HepG2 (cell line): ENCODE measurements around the gene ZNF783. TPM values are rescaled to one million over a fixed set of nuclear protein-coding genes. Genes with fewer than 3 reads are reported as not detected.
A peak's percentile ranks its signal among the peaks of the same experiment; 100 is the strongest.

Experiments used
- ATAC-seq: fragments of 200-7000 bp; cut with Tn5 transposase; 3 replicates; pipeline ENCODE4 v1.9.1; 2020; ENCODE audit warnings: mild to moderate bottlenecking, moderate library complexity
- BruUV-seq: library from RNA; stranded (reverse); fragments of 400-500 nt; replicated peaks from 2 replicates; lab custom pipeline; 2021; lab: Mats Ljungman, UMichigan
- CTCF ChIA-PET: fragments of 300-600 bp; formaldehyde crosslinking; extraction: SDS; loops from one replicate; lab custom pipeline; 2021; ENCODE audit warnings: low total read pairs, inconsistent platforms, low intra/inter-chr PET ratio; lab: Yijun Ruan, JAX
- POLR2A ChIA-PET: fragments of 350-600 bp; sonication (Branson Sonifier 250); formaldehyde crosslinking; loops from one replicate; lab custom pipeline; 2020; ENCODE audit warnings: antibody characterized with exemption, inconsistent platforms; lab: Yijun Ruan, JAX
- DNase-seq: peaks from one replicate; pipeline ENCODE4 v3.0.0-alpha.2; 2015; ENCODE audit warnings: low spot score
- FAIRE-seq: peaks from 3 replicates; lab custom pipeline; 2011; peaks lifted over from hg19 to GRCh38; lab: Jason Lieb, UNC
- H2AFZ ChIP-seq: one replicate; pipeline ENCODE4 v1.6.1; 2011; ENCODE audit warnings: low read length, inconsistent platforms
- H3K27ac ChIP-seq: fragments of 300-600 bp; 3 replicates; pipeline ENCODE4 v1.8.0; 2011; ENCODE audit warnings: mixed run types, mild to moderate bottlenecking, mixed read lengths, low read length, inconsistent platforms; ENCODE audit not compliant: insufficient read depth; ENCODE audit errors: extremely low read length
- H3K27me3 ChIP-seq, 2 experiments: fragments of 200-600 bp in 1 of 2; 2 replicates in 1 of 2; 3 replicates in 1 of 2; pipeline versions ENCODE4 v1.6.0 to v1.8.0; 2011; ENCODE audit warnings: low read length in 2 of 2, mild to moderate bottlenecking in 2 of 2, moderate library complexity in 2 of 2, inconsistent platforms in 1 of 2; ENCODE audit not compliant: insufficient read depth in 2 of 2, control insufficient read depth in 1 of 2
- H3K36me3 ChIP-seq, 2 experiments: fragments of 200-600 bp in 1 of 2; replicated peaks in 1 of 2; 2 replicates in 1 of 2; 3 replicates in 1 of 2; pipeline versions ENCODE4 v1.5.1 to v1.8.0; 2011; ENCODE audit warnings: low read length in 2 of 2, inconsistent platforms in 1 of 2; ENCODE audit not compliant: insufficient read depth in 2 of 2, control insufficient read depth in 1 of 2
- H3K4me1 ChIP-seq: 2 replicates; pipeline ENCODE4 v1.5.1; 2012; ENCODE audit warnings: low read length, inconsistent platforms; ENCODE audit not compliant: insufficient read depth
- H3K4me2 ChIP-seq: 2 replicates; pipeline ENCODE4 v1.6.0; 2011; ENCODE audit warnings: low read depth, low read length, inconsistent platforms
- H3K4me3 ChIP-seq, 3 experiments: fragments of 200-600 bp in 1 of 3; sonication (generic), shearing (Covaris generic) in 1 of 3; replicated peaks in 1 of 3; 2 replicates each; pipeline ENCODE4 v1.5.1; 2011 to 2016; ENCODE audit warnings: low read length in 3 of 3, inconsistent platforms in 2 of 3, low read depth in 2 of 3, mild to moderate bottlenecking in 2 of 3, control low read depth in 1 of 3, mixed read lengths in 1 of 3; ENCODE audit not compliant: insufficient read depth in 1 of 3
- H3K79me2 ChIP-seq: one replicate; pipeline ENCODE4 v1.6.1; 2011; ENCODE audit warnings: low read length, inconsistent platforms; ENCODE audit not compliant: insufficient read depth
- H3K9ac ChIP-seq: 2 replicates; pipeline ENCODE4 v1.6.0; 2011; ENCODE audit warnings: mild to moderate bottlenecking, low read depth, low read length, inconsistent platforms; ENCODE audit not compliant: insufficient read depth
- H3K9me3 ChIP-seq: 2 replicates; pipeline ENCODE4 v1.5.1; 2012; ENCODE audit warnings: mild to moderate bottlenecking, low read length
- H4K20me1 ChIP-seq: 2 replicates; pipeline ENCODE4 v1.6.0; 2011; ENCODE audit warnings: inconsistent platforms, mild to moderate bottlenecking, low read length, moderate library complexity; ENCODE audit not compliant: insufficient read depth
- ZKSCAN1 ChIP-seq: fragments of 150-350 bp; IDR thresholded peaks from 2 replicates; pipeline ENCODE4 v1.6.1; 2014; ENCODE audit warnings: low read length
- ZNF407 ChIP-seq: sonication (generic); formaldehyde crosslinking; IDR thresholded peaks from one replicate; pipeline ENCODE4 v1.5.1; 2020; ENCODE audit warnings: mild to moderate bottlenecking, missing genetic modification reagents; ENCODE audit errors: not compliant biosample characterization
- WGBS: methylation state at CpG from one replicate; pipeline ENCODE4 v1.1.6; 2017; ENCODE audit warnings: low lambda C conversion rate; 5-methylcytosine and 5-hydroxymethylcytosine counted together
- in situ Hi-C: cut with HindIII; loops from 2 replicates; pipeline ENCODE4 v1.10.0; 2017; ENCODE audit warnings: low pct_unique_long_range_greater_than_20kb; ENCODE audit not compliant: extremely low pct_ligation_motif_present
- intact Hi-C: fragments of 100-400 bp; cut with micrococcal nuclease; formaldehyde crosslinking; loops from one replicate; pipeline ENCODE4 v1.10.0; 2022; ENCODE audit not compliant: unreplicated experiment
- polyA plus RNA-seq, 8 experiments: library from polyadenylated mRNA; depleted of rRNA in 3 of 8; stranded (reverse) in 7 of 8; unstranded in 1 of 8; fragments of >200 nt; fragmentation: Illumina TruSeq in 4 of 8; extraction: Trizol in 4 of 8; gene quantifications; 2 replicates each; pipeline versions ENCODE4 v1.2.1 to v1.2.3, GENCODE V29; 2011 to 2016; ENCODE audit warnings: low read depth in 4 of 8, missing spikeins in 1 of 8, mixed read lengths in 1 of 8; ENCODE audit not compliant: insufficient read depth in 1 of 8
- total RNA-seq, 5 experiments: library from RNA; depleted of rRNA; stranded (reverse); fragments of >200 nt; fragmentation: Illumina TruSeq; extraction: Trizol; gene quantifications; 2 replicates each; pipeline ENCODE4 v1.2.3, GENCODE V29; 2016; ENCODE audit warnings: low read depth in 1 of 5

Gene ZNF783
- total and polyA plus RNA-seq, 2 of the 13 experiments (the other 11 are each of a cell fraction or from before 2014, with no cell fraction given) = 4.1 to 5.2 TPM

- no peaks in the 10 kb centered on the region for H3K4me1 ChIP-seq
- peak; percentile 69 for TF ChIP-seq ZKSCAN1
- TF ChIP-seq ZNF407 (CRISPR knock-in tag) = no peak
- TF ChIP-seq, all 625 proteins: peak for 1
- CTCF ChIA-PET = no interaction called here
- DNase-seq = no peak
- H3K27me3 ChIP-seq = peaks cover 0 to 9% of the 10 kb centered on the region in 2 experiments; a peak in 1 of 5 replicates
- H3K79me2 ChIP-seq = no peaks in the 10 kb centered on the region
- ATAC-seq = no peak
- POLR2A ChIA-PET = no interaction called here
- H3K4me2 ChIP-seq = no peak overlapping the region
- 21% methylated on average over 2 of the region's 2 CpGs for WGBS
- no peaks in the 10 kb centered on the region for H3K36me3 ChIP-seq
- in situ Hi-C loops = no loop called here
- no peaks in the 10 kb centered on the region for H4K20me1 ChIP-seq
- no peak overlapping the region for H2AFZ ChIP-seq
- no peak for FAIRE-seq
- H3K9ac ChIP-seq = no peak overlapping the region
- intact Hi-C loops = no loop called here
- H3K27ac ChIP-seq = no peak overlapping the region
- no peak overlapping the region for H3K4me3 ChIP-seq
- H3K9me3 ChIP-seq = no peaks in the 10 kb centered on the region
- no TSS peak for BruUV-seq
These were observed 40.9 kb downstream of the ZNF783 start for GRCh38 chr7:149302865-149303264.
